ENCODE data around the gene DYRK2. TPM values are rescaled to one million over a fixed set of nuclear protein-coding genes. Genes with fewer than 3 reads are reported as not detected.

Gene DYRK2
- total and polyA plus RNA-seq, 2 donors (not counting 3 experiments of a cell fraction or from before 2014, with no cell fraction given): 4.5 to 11.0 TPM

GRCh38 chr12:67655829-67656228 is 7.3 kb downstream of the DYRK2 start:
- no peak overlapping the region for H3K4me2 ChIP-seq (ENCODE audit: insufficient read depth, low read length)
- FAIRE-seq: no peak
- POLR2A ChIA-PET: no interaction called here
- BruUV-seq (replicated peaks): no TSS peak
- H2AFZ ChIP-seq (ENCODE audit: low read depth, low read length): no peak overlapping the region
- no peaks in the 10 kb centered on the region for H3K9me1 ChIP-seq (replicated peaks; ENCODE audit: control insufficient read depth, extremely low read depth, insufficient read depth, low read length)
- H4K20me1 ChIP-seq (replicated peaks; ENCODE audit: control insufficient read depth, extremely low read depth, insufficient read depth, low read length): no peaks in the 10 kb centered on the region
- dilution Hi-C loops (cut with MboI; ENCODE audit: extremely low pct_ligation_motif_present, low sequenced_read_pairs): no loop called here
- intact Hi-C loops (cut with micrococcal nuclease): no loop called here
- no peak overlapping the region for H3K9ac ChIP-seq (replicated peaks; ENCODE audit: extremely low read depth, insufficient read depth, low read length)
- DNase-seq (ENCODE audit: low read depth, low spot score): no peak
- H3K27ac ChIP-seq (ENCODE audit: insufficient read depth, low read depth, low read length): no peak overlapping the region
- TF ChIP-seq JUN (IDR thresholded peaks at IDR 0.05; ENCODE audit: borderline replicate concordance, insufficient read depth, insufficient read length, low read depth) (no peak), CTCF (IDR thresholded peaks at IDR 0.05; ENCODE audit: extremely low read depth in 1 of 2, insufficient read depth in 1 of 2, low read depth in 1 of 2, low read length in 2 of 2) (no peak), MAX (IDR thresholded peaks at IDR 0.05; ENCODE audit: insufficient read depth, insufficient read length) (no peak), POLR2A (IDR thresholded peaks at IDR 0.05; ENCODE audit: low read depth, low read length) (no peak), MYC (IDR thresholded peaks at IDR 0.05; ENCODE audit: low read depth, low read length) (no peak), POLR2AphosphoS5 (IDR thresholded peaks at IDR 0.05; ENCODE audit: insufficient read depth, low read depth, low read length) (no peak), GATA2 (IDR thresholded peaks at IDR 0.05; ENCODE audit: insufficient read depth, insufficient read length, low read depth, low read length) (no peak), FOS (IDR thresholded peaks at IDR 0.05; ENCODE audit: borderline replicate concordance, insufficient read depth, low read length) (no peak), EZH2 (IDR thresholded peaks at IDR 0.05; ENCODE audit: borderline replicate concordance, low read depth, low read length, severe bottlenecking) (no peak)
- CTCF ChIA-PET: no interaction called here
- H3K79me2 ChIP-seq (ENCODE audit: control insufficient read depth, insufficient read depth, low read length): peaks cover 26% of the 10 kb centered on the region
- no peaks in the 10 kb centered on the region for H3K27me3 ChIP-seq (ENCODE audit: control insufficient read depth in 2 of 2, insufficient read depth in 2 of 2, low read length in 2 of 2)
- H3K9me3 ChIP-seq (replicated peaks; ENCODE audit: control insufficient read depth, insufficient read depth, low read length): no peaks in the 10 kb centered on the region
- no peak overlapping the region for H3K4me3 ChIP-seq (replicated peaks in 1 of 3; ENCODE audit: insufficient read depth in 1 of 3, low read depth in 1 of 3, low read length in 3 of 3)
- peaks cover 12 to 13% of the 10 kb centered on the region in 2 experiments for H3K36me3 ChIP-seq (ENCODE audit: control insufficient read depth in 2 of 2, extremely low read depth in 1 of 2, insufficient read depth in 2 of 2, low read length in 2 of 2)
- peaks cover 2% of the 10 kb centered on the region for H3K4me1 ChIP-seq (ENCODE audit: control insufficient read depth, extremely low read depth, insufficient read depth, low read length)
